Effector memory CD4-positive, alpha-beta T cell (primary cell): ENCODE measurements around the gene PARP12.

Source experiments
- DNase-seq, 3 donors: peaks; one replicate each; pipeline ENCODE4 v3.0.0-alpha.2; 2020
- H3K27ac ChIP-seq: 2 replicates; pipeline ENCODE4 v1.7.0; 2013; ENCODE audit warnings: mild to moderate bottlenecking, low read length, moderate library complexity; ENCODE audit not compliant: insufficient read depth, poor library complexity, severe bottlenecking
- H3K27me3 ChIP-seq: replicated peaks from 2 replicates; pipeline ENCODE4 v1.7.0; 2013; ENCODE audit warnings: mild to moderate bottlenecking, low read length; ENCODE audit not compliant: insufficient read depth, control insufficient read depth, poor library complexity, severe bottlenecking
- H3K36me3 ChIP-seq: 2 replicates; pipeline ENCODE4 v1.7.0; 2013; ENCODE audit warnings: mild to moderate bottlenecking, low read length, moderate library complexity; ENCODE audit not compliant: control insufficient read depth, insufficient read depth
- H3K4me1 ChIP-seq: 2 replicates; pipeline ENCODE4 v1.7.0; 2013; ENCODE audit warnings: low read length, mild to moderate bottlenecking; ENCODE audit not compliant: control insufficient read depth, insufficient read depth, poor library complexity, severe bottlenecking
- H3K4me3 ChIP-seq: 2 replicates; pipeline ENCODE4 v1.7.0; 2013; ENCODE audit warnings: low read length, low read depth, mild to moderate bottlenecking; ENCODE audit not compliant: insufficient read depth, poor library complexity, severe bottlenecking
- H3K9me3 ChIP-seq: 2 replicates; pipeline ENCODE4 v1.7.0; 2013; ENCODE audit warnings: mild to moderate bottlenecking, low read length, moderate library complexity; ENCODE audit not compliant: control insufficient read depth

Gene PARP12

DNA sequence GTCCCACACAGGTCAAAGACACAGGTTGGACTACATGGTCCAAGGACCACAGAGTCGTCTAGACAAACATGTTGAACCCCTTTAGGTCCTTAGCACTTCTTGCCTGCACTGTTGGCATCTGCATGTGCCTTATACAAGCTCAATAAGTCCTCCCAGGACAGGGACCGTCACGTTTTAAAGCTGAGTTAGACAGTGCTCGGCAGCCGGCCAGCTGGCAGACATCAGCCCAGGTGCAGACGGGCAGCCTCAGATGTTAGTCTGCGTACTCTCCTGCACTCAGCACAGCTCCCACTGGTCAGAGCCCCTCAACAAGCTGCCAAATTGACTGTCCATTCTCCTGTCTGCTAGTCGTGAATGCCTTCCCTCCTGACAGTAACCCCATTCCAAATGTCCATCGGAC lies 34.9 kb downstream of the PARP12 start:
- Histone ChIP-seq H3K27ac (no peak overlapping the region), H3K36me3 (peaks cover 50% of the 10 kb centered on the region), H3K27me3 (no peaks in the 10 kb centered on the region), H3K4me1 (no peaks in the 10 kb centered on the region), H3K4me3 (no peak overlapping the region), H3K9me3 (no peaks in the 10 kb centered on the region)
- DNase-seq = no peak

DNA sequence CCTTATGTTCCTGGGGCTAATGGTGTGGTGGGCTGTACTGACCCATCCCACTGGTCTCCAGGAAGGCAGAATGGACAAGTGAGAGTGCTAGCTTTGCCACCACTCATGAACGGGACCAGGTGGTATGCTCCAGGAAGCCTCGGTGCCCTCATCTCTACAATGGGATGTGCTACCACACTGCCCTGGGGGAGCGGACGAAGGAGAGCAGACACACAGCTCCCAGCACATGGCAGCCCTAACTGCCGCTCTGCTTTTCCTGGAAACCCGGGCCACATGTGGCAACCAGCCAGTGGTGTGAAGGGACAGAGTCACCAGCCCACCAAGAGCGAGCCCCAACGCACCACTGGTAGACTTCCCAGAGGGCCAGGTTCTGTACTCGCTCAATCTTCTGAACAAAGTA lies 35.8 kb downstream of the PARP12 start:
- no peaks in the 10 kb centered on the region for H3K4me1 ChIP-seq
- H3K27me3 ChIP-seq = no peaks in the 10 kb centered on the region
- no peak for DNase-seq
- no peak overlapping the region for H3K4me3 ChIP-seq
- peaks cover 54% of the 10 kb centered on the region for H3K36me3 ChIP-seq
- H3K27ac ChIP-seq = no peak overlapping the region
- H3K9me3 ChIP-seq = no peaks in the 10 kb centered on the region

DNA sequence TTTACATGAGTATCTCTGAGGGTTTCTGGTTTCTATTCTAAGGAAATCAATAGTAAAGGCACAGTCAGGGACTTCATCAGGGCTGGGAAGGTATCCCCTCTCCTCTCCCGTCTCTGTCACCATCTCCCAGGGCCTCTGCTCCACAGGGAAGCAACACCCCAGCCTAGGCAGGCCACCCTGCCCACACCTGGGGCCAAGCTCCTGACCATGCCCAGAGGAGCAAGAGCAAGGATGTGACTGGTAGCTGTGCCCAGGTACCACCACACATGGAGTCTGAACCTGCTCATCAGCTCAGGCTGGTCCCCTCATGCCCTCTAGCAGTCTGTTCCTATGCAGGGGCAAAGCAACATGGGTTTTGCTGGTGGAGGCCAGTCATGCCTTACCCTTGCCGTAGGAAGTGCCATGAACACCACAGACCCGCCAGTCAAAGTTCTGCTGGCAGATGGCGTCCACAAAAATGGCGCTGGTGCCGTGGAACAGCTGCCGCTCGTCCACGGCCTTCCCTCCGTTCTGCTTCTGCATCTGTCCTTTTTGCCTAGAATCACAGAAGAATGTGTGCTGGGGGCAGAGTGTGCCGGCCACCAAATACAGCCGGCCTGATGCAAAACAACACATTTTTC lies 36.8 kb downstream of the PARP12 start:
- H3K36me3 ChIP-seq = peaks cover 54% of the 10 kb centered on the region

DNA sequence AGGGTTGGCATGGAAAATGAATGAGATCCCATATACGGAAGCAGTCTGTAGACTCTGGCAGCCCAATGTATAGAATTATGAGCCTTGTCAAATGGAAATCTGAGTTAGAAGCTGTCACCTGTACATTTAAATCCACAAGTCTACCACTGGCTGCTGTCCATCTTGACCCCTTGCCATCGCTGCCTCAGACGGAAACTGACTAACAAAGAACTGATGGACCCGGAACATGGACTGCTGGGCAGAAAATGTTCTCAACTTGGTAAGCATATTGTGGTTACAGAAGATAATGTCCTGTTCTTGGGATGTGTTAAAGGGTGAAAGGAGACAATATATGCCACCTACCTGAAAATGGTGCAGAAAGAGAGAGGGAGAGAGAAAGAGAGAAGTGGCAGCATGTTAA lies 37.5 kb downstream of the PARP12 start:
- no peak for DNase-seq

More for the DNA sequence above, 36.8 kb downstream of the PARP12 start:
- no peaks in the 10 kb centered on the region for H3K27me3 ChIP-seq
- no peaks in the 10 kb centered on the region for H3K4me1 ChIP-seq
- no peak overlapping the region for H3K27ac ChIP-seq
- DNase-seq = no peak
- no peaks in the 10 kb centered on the region for H3K9me3 ChIP-seq
- H3K4me3 ChIP-seq = no peak overlapping the region

DNA sequence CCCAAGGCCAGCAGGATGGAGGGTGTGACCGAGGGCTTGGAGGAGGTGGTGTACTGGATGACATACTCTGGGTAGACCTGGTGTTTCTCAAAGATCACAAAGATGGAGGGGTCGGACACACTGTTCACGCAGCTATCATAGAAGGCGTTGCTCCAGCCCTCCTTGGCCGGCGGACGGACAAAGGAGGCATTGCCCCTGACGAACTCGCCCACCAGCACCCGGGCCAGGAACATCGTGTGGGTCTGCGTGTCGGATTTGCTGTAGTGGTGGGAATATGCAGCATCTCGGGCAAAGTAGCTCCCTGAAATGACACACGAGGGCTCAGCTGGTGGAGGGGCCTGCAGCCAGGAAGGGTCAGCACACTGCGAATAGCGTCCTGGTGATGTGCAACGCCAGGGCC lies 38.2 kb downstream of the PARP12 start:
- peaks cover 54% of the 10 kb centered on the region for H3K36me3 ChIP-seq
- H3K4me3 ChIP-seq = no peak overlapping the region
- H3K27me3 ChIP-seq = no peaks in the 10 kb centered on the region
- DNase-seq = no peak
- H3K27ac ChIP-seq = no peak overlapping the region
- H3K4me1 ChIP-seq = no peaks in the 10 kb centered on the region
- no peaks in the 10 kb centered on the region for H3K9me3 ChIP-seq

More for the DNA sequence above, 37.5 kb downstream of the PARP12 start:
- H3K4me1 ChIP-seq = no peaks in the 10 kb centered on the region
- no peaks in the 10 kb centered on the region for H3K27me3 ChIP-seq
- no peak overlapping the region for H3K4me3 ChIP-seq
- H3K36me3 ChIP-seq = peaks cover 54% of the 10 kb centered on the region
- no peak overlapping the region for H3K27ac ChIP-seq
- H3K9me3 ChIP-seq = no peaks in the 10 kb centered on the region

DNA sequence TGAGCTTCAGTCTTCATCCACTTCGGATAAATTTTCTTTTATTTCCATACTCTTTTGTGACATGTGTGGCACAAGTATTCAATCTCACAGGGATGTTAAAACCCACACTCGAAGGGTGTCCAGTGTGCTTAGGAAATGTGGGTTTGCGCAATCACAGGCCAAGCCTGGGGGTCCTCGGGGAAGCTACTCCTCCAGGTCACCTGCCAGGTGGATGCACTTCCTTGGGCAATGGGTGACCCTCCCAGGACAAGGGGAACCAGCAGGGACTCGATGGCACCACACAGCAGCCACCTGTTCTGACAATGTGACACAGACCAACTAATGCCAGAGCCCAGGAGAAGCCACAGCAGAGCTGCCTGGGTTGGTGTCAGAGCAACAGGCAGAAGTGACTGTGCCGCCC lies 39.0 kb downstream of the PARP12 start:
- Histone ChIP-seq H3K4me3 (no peak overlapping the region), H3K4me1 (no peaks in the 10 kb centered on the region), H3K27me3 (no peaks in the 10 kb centered on the region), H3K9me3 (no peaks in the 10 kb centered on the region), H3K27ac (no peak overlapping the region), H3K36me3 (peaks cover 53% of the 10 kb centered on the region)
- no peak for DNase-seq

DNA sequence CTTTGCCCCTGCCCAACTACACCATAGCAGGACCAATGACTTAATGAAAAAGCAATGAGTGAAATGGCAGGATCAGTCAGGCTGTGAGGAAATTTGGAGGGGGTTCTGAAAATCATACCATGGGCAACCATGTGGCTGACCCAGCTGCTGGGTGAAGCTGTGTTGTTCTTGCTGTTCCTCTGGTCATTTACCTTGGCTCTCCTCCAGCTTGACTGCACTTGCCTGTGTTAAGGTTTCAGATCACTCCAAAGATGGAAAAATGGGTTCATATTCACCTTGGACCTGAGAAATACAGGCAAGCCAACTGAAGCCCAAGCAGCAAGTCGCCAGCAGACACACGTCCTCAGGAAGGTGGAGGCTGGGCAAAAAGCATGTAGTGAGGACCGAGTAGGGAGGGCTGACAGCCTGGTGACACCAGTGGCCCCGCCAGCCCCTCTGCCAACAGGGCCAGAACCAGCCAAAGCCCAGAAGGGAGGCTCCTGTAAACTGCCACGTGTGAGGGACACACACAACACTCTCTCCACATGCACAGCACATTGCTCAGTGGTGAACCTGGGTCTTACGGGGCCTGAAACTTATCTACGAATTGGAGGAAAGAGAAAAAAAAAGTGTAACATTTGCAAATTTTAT lies 40.1 kb downstream of the PARP12 start:
- H3K4me1 ChIP-seq = no peaks in the 10 kb centered on the region
- no peak for DNase-seq
- peak overlapping the region; percentile 15 for H3K27ac ChIP-seq
- H3K9me3 ChIP-seq = no peaks in the 10 kb centered on the region
- no peaks in the 10 kb centered on the region for H3K27me3 ChIP-seq
- H3K36me3 ChIP-seq = peaks cover 44% of the 10 kb centered on the region
- no peak overlapping the region for H3K4me3 ChIP-seq

DNA sequence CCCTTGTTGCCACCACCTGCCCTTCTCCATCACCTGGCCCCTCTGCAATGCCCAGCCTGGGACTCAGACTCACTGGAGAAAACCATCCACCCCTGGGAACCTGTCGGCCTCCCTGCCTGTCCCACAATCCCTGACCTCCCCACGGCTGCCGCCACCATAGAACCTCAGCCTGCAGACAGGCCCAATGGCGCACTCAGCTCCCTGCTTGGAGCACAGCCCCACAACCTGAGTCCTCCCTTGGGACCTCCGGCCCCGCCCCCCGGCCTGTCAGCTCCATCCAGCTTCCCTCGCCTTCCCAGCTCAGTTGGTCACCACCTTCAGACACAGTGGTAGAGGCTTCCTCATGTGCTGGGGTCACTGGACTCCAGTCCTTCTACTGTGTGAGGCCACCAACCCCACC lies 41.1 kb downstream of the PARP12 start:
- H3K36me3 ChIP-seq = peaks cover 36% of the 10 kb centered on the region
- no peaks in the 10 kb centered on the region for H3K9me3 ChIP-seq
- H3K27ac ChIP-seq = no peak overlapping the region
- H3K4me1 ChIP-seq = no peaks in the 10 kb centered on the region
- no peak for DNase-seq
- no peaks in the 10 kb centered on the region for H3K27me3 ChIP-seq
- H3K4me3 ChIP-seq = no peak overlapping the region

DNA sequence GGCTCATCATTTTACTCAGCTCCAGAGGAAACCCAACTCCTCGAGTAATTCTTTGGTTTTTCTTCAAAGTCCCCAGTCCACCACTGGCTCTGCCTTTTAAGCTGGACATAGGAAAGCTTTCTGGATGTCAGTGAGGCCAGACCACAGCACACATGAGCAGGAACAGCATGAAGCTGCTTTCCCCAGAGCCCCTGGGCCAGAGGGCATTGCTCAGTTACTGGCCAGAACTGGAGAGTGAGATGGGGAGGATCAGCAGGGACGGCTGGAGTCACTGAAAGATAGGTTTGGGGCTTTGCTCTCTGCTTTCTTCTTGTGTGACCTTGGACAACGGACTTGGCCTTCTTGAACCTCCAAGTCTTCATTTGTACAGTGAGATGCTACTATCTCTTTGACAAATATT lies 43.1 kb downstream of the PARP12 start:
- Histone ChIP-seq H3K9me3 (no peaks in the 10 kb centered on the region), H3K27me3 (no peaks in the 10 kb centered on the region), H3K27ac (no peak overlapping the region), H3K4me3 (no peak overlapping the region), H3K4me1 (no peaks in the 10 kb centered on the region), H3K36me3 (peaks cover 18% of the 10 kb centered on the region)
- no peak for DNase-seq

DNA sequence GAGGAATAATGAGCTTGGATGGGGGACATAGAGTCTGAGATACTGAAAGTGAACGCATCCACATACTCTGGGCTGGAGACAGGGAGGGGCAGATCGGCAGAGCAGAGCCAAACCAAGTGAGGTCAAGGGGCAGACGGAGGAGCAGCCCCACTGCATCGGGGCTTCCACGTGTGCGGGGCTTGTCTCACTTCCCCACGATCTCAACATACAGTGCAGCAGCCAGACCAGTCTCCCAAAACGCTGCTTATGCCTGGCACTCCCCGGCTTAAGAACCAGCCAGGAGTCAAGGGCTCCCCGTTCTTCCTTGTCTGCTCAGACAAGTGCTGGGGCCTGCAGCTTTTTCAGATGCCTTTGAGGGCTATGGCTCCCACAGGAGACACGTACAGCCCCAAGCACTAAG lies 43.6 kb downstream of the PARP12 start:
- Histone ChIP-seq H3K27me3 (no peaks in the 10 kb centered on the region), H3K36me3 (peaks cover 14% of the 10 kb centered on the region), H3K9me3 (no peaks in the 10 kb centered on the region), H3K4me3 (no peak overlapping the region), H3K27ac (no peak overlapping the region), H3K4me1 (no peaks in the 10 kb centered on the region)
- DNase-seq = no peak
